ENCODE measurements around the gene ARHGAP4. TPM values are rescaled to one million over a fixed set of nuclear protein-coding genes. Genes with fewer than 3 reads are reported as not detected.

The ARHGAP4 gene
- total and polyA plus RNA-seq, 4 donors: 34.2 to 114 (median 80.4) TPM

GRCh38 chrX:153900831-153901752 is 25.0 kb downstream of the ARHGAP4 start:
- ATAC-seq (ENCODE audit: insufficient read depth, low FRiP score) (no peak), DNase-seq (peak; percentile 47 to 49 (median 47))
- Histone ChIP-seq H3K9me3 (ENCODE audit: control insufficient read depth in 4 of 4, insufficient read depth in 3 of 4, low read length in 3 of 4) (peaks cover 0 to 11% (median 0%) of the 10 kb centered on the region in 4 donors), H3K4me3 (no peak overlapping the region), H3K9ac (ENCODE audit: insufficient read depth in 1 of 2, low read length in 2 of 2) (no peak overlapping the region), H3K27me3 (ENCODE audit: control insufficient read depth in 3 of 3, insufficient read depth in 3 of 3, low read length in 2 of 3) (peaks cover 2 to 11% (median 7%) of the 10 kb centered on the region in 3 donors), H3K4me1 (ENCODE audit: control insufficient read depth in 5 of 5, insufficient read depth in 5 of 5, low read length in 5 of 5) (peaks cover 0 to 16% (median 0%) of the 10 kb centered on the region in 5 donors), H3K27ac (ENCODE audit: low read depth in 1 of 2, low read length in 1 of 2) (no peak overlapping the region), H3K36me3 (ENCODE audit: control insufficient read depth in 4 of 4, insufficient read depth in 4 of 4, low read length in 4 of 4) (no peaks in the 10 kb centered on the region)
- TF ChIP-seq, protein P1, sequence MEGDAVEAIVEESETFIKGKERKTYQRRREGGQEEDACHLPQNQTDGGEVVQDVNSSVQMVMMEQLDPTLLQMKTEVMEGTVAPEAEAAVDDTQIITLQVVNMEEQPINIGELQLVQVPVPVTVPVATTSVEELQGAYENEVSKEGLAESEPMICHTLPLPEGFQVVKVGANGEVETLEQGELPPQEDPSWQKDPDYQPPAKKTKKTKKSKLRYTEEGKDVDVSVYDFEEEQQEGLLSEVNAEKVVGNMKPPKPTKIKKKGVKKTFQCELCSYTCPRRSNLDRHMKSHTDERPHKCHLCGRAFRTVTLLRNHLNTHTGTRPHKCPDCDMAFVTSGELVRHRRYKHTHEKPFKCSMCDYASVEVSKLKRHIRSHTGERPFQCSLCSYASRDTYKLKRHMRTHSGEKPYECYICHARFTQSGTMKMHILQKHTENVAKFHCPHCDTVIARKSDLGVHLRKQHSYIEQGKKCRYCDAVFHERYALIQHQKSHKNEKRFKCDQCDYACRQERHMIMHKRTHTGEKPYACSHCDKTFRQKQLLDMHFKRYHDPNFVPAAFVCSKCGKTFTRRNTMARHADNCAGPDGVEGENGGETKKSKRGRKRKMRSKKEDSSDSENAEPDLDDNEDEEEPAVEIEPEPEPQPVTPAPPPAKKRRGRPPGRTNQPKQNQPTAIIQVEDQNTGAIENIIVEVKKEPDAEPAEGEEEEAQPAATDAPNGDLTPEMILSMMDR (IDR thresholded peaks at IDR 0.05; ENCODE audit: control extremely low read depth, extremely low read depth): no peak
- WGBS, 2 donors: 28 to 47% methylated on average over 14 to 26 of the region's 26 CpGs

DNA sequence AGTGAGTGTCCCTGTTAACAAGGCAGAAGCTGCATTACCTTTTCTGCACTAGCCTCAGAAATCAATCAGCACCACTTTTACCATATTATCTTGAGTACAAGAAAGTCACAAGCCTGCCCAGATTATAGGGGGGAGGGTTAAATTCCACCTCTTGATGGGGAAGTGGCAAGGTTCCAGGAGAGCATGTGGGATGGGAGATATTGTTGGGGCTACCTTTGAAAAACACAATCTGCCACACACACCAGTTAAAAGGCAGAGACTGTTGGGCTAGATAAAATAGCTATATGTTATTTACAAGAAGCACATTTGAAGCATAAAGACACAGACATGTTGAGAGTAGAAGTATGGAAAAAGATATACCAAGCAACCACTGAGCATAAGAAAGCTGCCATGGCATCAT is 28.2 kb downstream of the ARHGAP4 start:
- no peak overlapping the region for H3K27ac ChIP-seq (ENCODE audit: low read depth in 1 of 2, low read length in 1 of 2)
- peaks cover 0 to 4% (median 0%) of the 10 kb centered on the region in 5 donors for H3K4me1 ChIP-seq (ENCODE audit: control insufficient read depth in 5 of 5, insufficient read depth in 5 of 5, low read length in 5 of 5)
- DNase-seq (no peak), ATAC-seq (ENCODE audit: insufficient read depth, low FRiP score) (no peak)
- H3K4me3 ChIP-seq: no peak overlapping the region
- H3K27me3 ChIP-seq (ENCODE audit: control insufficient read depth in 3 of 3, insufficient read depth in 3 of 3, low read length in 2 of 3): peaks cover 0 to 11% (median 2%) of the 10 kb centered on the region in 3 donors
- no peaks in the 10 kb centered on the region for H3K36me3 ChIP-seq (ENCODE audit: control insufficient read depth in 4 of 4, insufficient read depth in 4 of 4, low read length in 4 of 4)
- peaks cover 0 to 8% (median 0%) of the 10 kb centered on the region in 4 donors for H3K9me3 ChIP-seq (ENCODE audit: control insufficient read depth in 4 of 4, insufficient read depth in 3 of 4, low read length in 3 of 4)
- TF ChIP-seq, protein P1 (IDR thresholded peaks at IDR 0.05; ENCODE audit: control extremely low read depth, extremely low read depth): no peak
- H3K9ac ChIP-seq (ENCODE audit: insufficient read depth in 1 of 2, low read length in 2 of 2): no peak overlapping the region

DNA sequence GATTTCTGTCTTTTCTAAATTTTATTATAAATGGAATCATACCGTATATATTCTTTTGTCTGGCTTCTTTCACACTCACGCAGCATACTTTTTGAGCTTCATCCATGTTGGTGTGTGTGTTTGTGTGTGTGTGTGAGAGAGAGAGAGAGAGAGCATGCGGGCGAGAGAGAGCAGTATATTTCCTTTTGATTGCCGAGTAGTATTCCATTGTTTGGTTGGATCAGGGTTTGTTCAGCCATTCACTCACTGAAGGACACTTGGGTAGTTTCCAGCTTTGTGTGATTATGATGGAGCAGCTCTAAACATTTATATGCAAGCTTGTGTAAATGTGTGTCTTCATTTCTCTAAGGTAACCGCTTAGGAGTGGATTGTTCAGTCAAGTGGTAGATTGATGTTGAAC is 36.9 kb downstream of the ARHGAP4 start:
- ATAC-seq (ENCODE audit: insufficient read depth, low FRiP score) (no peak), DNase-seq (no peak)
- H3K9ac ChIP-seq (ENCODE audit: insufficient read depth in 1 of 2, low read length in 2 of 2): no peak overlapping the region
- no peaks in the 10 kb centered on the region for H3K36me3 ChIP-seq (ENCODE audit: control insufficient read depth in 4 of 4, insufficient read depth in 4 of 4, low read length in 4 of 4)
- 96 to 100% methylated on average over 6 of the region's 6 CpGs for WGBS, 2 donors
- H3K4me1 ChIP-seq (ENCODE audit: control insufficient read depth in 5 of 5, insufficient read depth in 5 of 5, low read length in 5 of 5): peaks cover 0 to 2% (median 0%) of the 10 kb centered on the region in 5 donors
- peaks cover 0 to 7% (median 0%) of the 10 kb centered on the region in 4 donors for H3K9me3 ChIP-seq (ENCODE audit: control insufficient read depth in 4 of 4, insufficient read depth in 3 of 4, low read length in 3 of 4)
- H3K27ac ChIP-seq (ENCODE audit: low read depth in 1 of 2, low read length in 1 of 2): no peak overlapping the region
- H3K4me3 ChIP-seq: no peak overlapping the region
- H3K27me3 ChIP-seq (ENCODE audit: control insufficient read depth in 3 of 3, insufficient read depth in 3 of 3, low read length in 2 of 3): peaks cover 18 to 47% (median 36%) of the 10 kb centered on the region in 3 donors
- TF ChIP-seq, protein P1 (IDR thresholded peaks at IDR 0.05; ENCODE audit: control extremely low read depth, extremely low read depth): no peak

Data from lung (tissue), 12 donors.